Activated gamma-delta T cell (primary cell): ENCODE measurements around the gene ITGB4.

Experiments
- DNase-seq: peaks from one replicate; lab custom pipeline; 2025; lab: John Stamatoyannopoulos, UW

Gene ITGB4

GRCh38 chr17:75791254-75791653, 70.0 kb downstream of the ITGB4 start:
- no peak for DNase-seq

GRCh38 chr17:75793460-75793859, 72.2 kb downstream of the ITGB4 start:
- no peak for DNase-seq

DNA sequence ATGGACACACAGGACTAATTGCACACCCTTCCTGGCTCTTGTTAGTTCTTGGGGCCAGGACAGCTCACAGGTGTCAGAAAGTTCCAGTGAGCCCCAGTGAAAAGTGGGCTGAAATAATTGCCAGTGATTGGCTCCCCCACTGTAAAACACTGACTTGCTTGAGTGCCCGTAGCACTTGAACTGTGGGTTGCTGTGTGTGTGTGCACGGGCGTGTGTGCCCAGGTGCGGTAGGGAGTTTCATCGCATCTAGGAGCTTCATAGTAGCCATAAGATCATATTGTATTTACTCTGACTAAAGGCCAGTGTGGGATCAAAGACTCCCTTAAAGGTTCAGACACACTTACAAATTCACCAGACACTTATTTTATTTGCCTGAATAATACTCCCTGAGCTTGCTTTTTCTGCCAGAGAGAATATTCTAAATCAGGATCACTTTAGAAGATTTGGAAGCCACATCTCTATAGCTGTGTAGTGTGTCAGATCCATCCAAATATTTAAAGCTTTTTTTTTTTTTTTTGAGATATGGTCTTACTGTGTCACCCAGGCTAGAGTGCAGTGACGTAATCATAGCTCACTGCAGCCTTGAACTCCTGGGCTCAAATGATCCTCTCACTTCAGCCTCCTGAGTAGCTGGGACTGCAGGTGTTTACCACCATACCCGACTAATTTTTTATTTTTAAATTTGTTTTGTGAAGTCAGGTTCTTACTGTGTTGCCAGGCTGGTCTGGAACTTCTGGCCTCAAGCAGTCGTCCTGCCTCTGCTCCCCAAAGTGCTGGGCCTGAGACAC, 74.8 kb downstream of the ITGB4 start:
- DNase-seq: no peak

DNA sequence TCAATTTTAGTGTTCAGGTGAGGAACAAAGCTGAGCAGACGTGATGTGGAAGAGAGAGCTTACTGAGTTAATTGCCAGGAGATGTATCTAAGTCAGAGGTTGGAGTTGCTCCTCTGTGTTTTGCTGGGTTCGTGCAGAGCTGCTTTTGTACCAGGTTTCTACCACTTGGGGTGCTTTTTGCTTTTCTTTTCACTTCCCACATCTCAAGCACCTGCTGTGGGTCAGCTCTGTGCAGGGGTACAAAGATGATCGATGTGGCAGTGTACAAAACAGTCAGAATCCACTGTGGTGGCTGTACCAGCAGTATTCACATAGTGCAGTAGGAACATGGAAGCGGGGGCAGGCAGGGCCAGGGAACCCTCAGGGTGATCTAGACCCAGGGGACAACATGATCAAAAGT, 78.1 kb downstream of the ITGB4 start:
- no peak for DNase-seq

- no peak for DNase-seq
These were observed 82.6 kb downstream of the ITGB4 start for GRCh38 chr17:75803883-75804282.

- DNase-seq: no peak
These were observed 85.7 kb downstream of the ITGB4 start for GRCh38 chr17:75806822-75807500.
